GM15510 (cell line): ENCODE measurements around the gene VTN.
A peak's percentile ranks its signal among the peaks of the same experiment; 100 is the strongest.

Experiments
- POLR2A ChIP-seq: IDR thresholded peaks from 3 replicates; pipeline ENCODE4 v1.6.1; 2011; ENCODE audit warnings: borderline replicate concordance; ENCODE audit not compliant: insufficient read length; ENCODE audit errors: extremely low read depth

VTN gene

GRCh38 chr17:28386391-28386790, 16.3 kb upstream of the VTN start:
- TF ChIP-seq POLR2A, result no peak

GRCh38 chr17:28385406-28385805, 15.3 kb upstream of the VTN start:
- no peak for TF ChIP-seq POLR2A

GRCh38 chr17:28385037-28385400, 14.9 kb upstream of the VTN start:
- TF ChIP-seq POLR2A, result no peak

- peak; percentile 67 for TF ChIP-seq POLR2A
Measured at GRCh38 chr17:28384281-28385036, 14.4 kb upstream of the VTN start.

GRCh38 chr17:28381141-28381825, 11.2 kb upstream of the VTN start:
- no peak for TF ChIP-seq POLR2A

GRCh38 chr17:28379814-28380801, 10.0 kb upstream of the VTN start:
- no peak for TF ChIP-seq POLR2A

GRCh38 chr17:28372945-28373274, 2.8 kb upstream of the VTN start:
- TF ChIP-seq POLR2A, result no peak

GRCh38 chr17:28372203-28372944, 2.3 kb upstream of the VTN start:
- TF ChIP-seq POLR2A, result no peak

GRCh38 chr17:28371245-28372202, 1.4 kb upstream of the VTN start, which contains the start of gene SARM1:
SARM1 (plus strand) TSS chr17:28371694; CDS start chr17:28372033, 339 bp downstream.
- peak; percentile 42 for TF ChIP-seq POLR2A

GRCh38 chr17:28370744-28371103, 617 bp upstream of the VTN start:
- TF ChIP-seq POLR2A, result no peak

GRCh38 chr17:28369684-28370034, 448 bp downstream of the VTN start:
- no peak for TF ChIP-seq POLR2A

- no peak for TF ChIP-seq POLR2A
Measured at GRCh38 chr17:28368915-28369683, 1.0 kb downstream of the VTN start.

GRCh38 chr17:28368306-28368831, 1.7 kb downstream of the VTN start:
- TF ChIP-seq POLR2A, result no peak

- TF ChIP-seq POLR2A, result no peak
Measured at GRCh38 chr17:28367641-28368305, 2.3 kb downstream of the VTN start.
